HEK293 (cell line): ENCODE measurements around the gene C16orf95.

Source experiments
- CTCF ChIA-PET: fragments of 350-600 bp; formaldehyde crosslinking; extraction: SDS; loops from one replicate; lab custom pipeline; 2021; ENCODE audit warnings: antibody characterized with exemption; lab: Yijun Ruan, JAX
- POLR2A ChIA-PET: fragments of 300-600 bp; formaldehyde crosslinking; extraction: SDS; loops from one replicate; lab custom pipeline; 2020; ENCODE audit warnings: antibody characterized with exemption, inconsistent platforms; lab: Yijun Ruan, JAX
- H3K27ac ChIP-seq: fragments of 200-500 bp; sonication (Bioruptor generic); 2 replicates; pipeline ENCODE4 v1.5.1; 2014; ENCODE audit warnings: low read depth, low read length, control low read depth, inconsistent platforms; ENCODE audit errors: extremely low read depth
- H3K36me3 ChIP-seq, 2 experiments: fragments of 200-500 bp in 1 of 2; sonication (Bioruptor generic) in 1 of 2; 1 replicate in 1 of 2; 2 replicates in 1 of 2; pipeline ENCODE4 v1.5.1; 2014 to 2017; ENCODE audit warnings: inconsistent platforms in 2 of 2, low read length in 2 of 2; ENCODE audit not compliant: control insufficient read depth in 2 of 2, insufficient read depth in 1 of 2
- H3K4me1 ChIP-seq: fragments of 200-500 bp; sonication (Bioruptor generic); 2 replicates; pipeline ENCODE4 v1.5.1; 2014; ENCODE audit warnings: mild to moderate bottlenecking, low read length, inconsistent platforms; ENCODE audit not compliant: control insufficient read depth, insufficient read depth
- H3K4me3 ChIP-seq: 2 replicates; pipeline ENCODE4 v1.5.1; 2011; ENCODE audit warnings: low read depth, mild to moderate bottlenecking, control low read depth, low read length, moderate library complexity
- H3K9me3 ChIP-seq: fragments of 200-500 bp; sonication (Bioruptor generic); 2 replicates; pipeline ENCODE4 v1.5.1; 2014; ENCODE audit warnings: low read depth, low read length, inconsistent platforms; ENCODE audit not compliant: control insufficient read depth, insufficient read depth
- EGR2 ChIP-seq: fragments of 450-650 bp; formaldehyde crosslinking; IDR thresholded peaks from 2 replicates; pipeline ENCODE4 v1.5.1; 2016; ENCODE audit warnings: low read depth, missing biosample characterization, missing genetic modification characterization
- FEZF1 ChIP-seq: fragments of 450-650 bp; formaldehyde crosslinking; IDR thresholded peaks from 2 replicates; pipeline ENCODE4 v1.5.1; 2016; ENCODE audit warnings: missing biosample characterization, missing genetic modification characterization
- GFI1B ChIP-seq: fragments of 450-650 bp; formaldehyde crosslinking; IDR thresholded peaks from 2 replicates; pipeline ENCODE4 v1.5.1; 2016; ENCODE audit warnings: missing biosample characterization, missing genetic modification characterization
- HOXA7 ChIP-seq: sonication (generic); formaldehyde crosslinking; IDR thresholded peaks from 2 replicates; pipeline ENCODE4 v1.8.1; 2022; ENCODE audit warnings: missing genetic modification reagents, borderline replicate concordance
- KLF9 ChIP-seq: fragments of 450-650 bp; formaldehyde crosslinking; IDR thresholded peaks from 2 replicates; pipeline ENCODE4 v1.5.1; 2016; ENCODE audit warnings: missing biosample characterization, missing genetic modification characterization, low read depth
- PRDM4 ChIP-seq: fragments of 450-650 bp; formaldehyde crosslinking; IDR thresholded peaks from 2 replicates; pipeline ENCODE4 v1.5.1; 2017; ENCODE audit warnings: missing biosample characterization, missing genetic modification characterization
- SETDB1 ChIP-seq: IDR thresholded peaks from one replicate; pipeline ENCODE4 v1.6.1; 2017; ENCODE audit warnings: mild to moderate bottlenecking, low read length, moderate library complexity, mixed read lengths; ENCODE audit not compliant: insufficient read length
- ZBTB7A ChIP-seq: fragments of 450-650 bp; formaldehyde crosslinking; IDR thresholded peaks from 2 replicates; pipeline ENCODE4 v1.5.1; 2016; ENCODE audit warnings: low read depth, missing biosample characterization, missing genetic modification characterization
- ZNF18 ChIP-seq: fragments of 450-650 bp; formaldehyde crosslinking; IDR thresholded peaks from 2 replicates; pipeline ENCODE4 v1.5.1; 2016; ENCODE audit warnings: missing biosample characterization, missing genetic modification characterization
- ZNF341 ChIP-seq: fragments of 450-650 bp; formaldehyde crosslinking; IDR thresholded peaks from 2 replicates; pipeline ENCODE4; 2016; ENCODE audit warnings: low read depth, missing biosample characterization, missing genetic modification characterization
- ZNF354C ChIP-seq: fragments of 450-650 bp; formaldehyde crosslinking; IDR thresholded peaks from 2 replicates; pipeline ENCODE4 v1.5.1; 2016; ENCODE audit warnings: missing biosample characterization, missing genetic modification characterization, low read depth, borderline replicate concordance
- ZNF423 ChIP-seq: fragments of 450-650 bp; formaldehyde crosslinking; IDR thresholded peaks from 2 replicates; pipeline ENCODE4 v1.5.1; 2016; ENCODE audit warnings: missing biosample characterization, missing genetic modification characterization
- ZNF677 ChIP-seq: fragments of 450-650 bp; IDR thresholded peaks from 2 replicates; pipeline ENCODE4 v1.5.0; 2018; ENCODE audit warnings: missing biosample characterization, mild to moderate bottlenecking, missing genetic modification characterization, moderate library complexity
- ZNF768 ChIP-seq: fragments of 450-650 bp; formaldehyde crosslinking; IDR thresholded peaks from 2 replicates; pipeline ENCODE4 v1.5.1; 2018; ENCODE audit warnings: missing biosample characterization, mild to moderate bottlenecking, missing genetic modification characterization
- ZSCAN23 ChIP-seq: fragments of 450-650 bp; formaldehyde crosslinking; IDR thresholded peaks from 2 replicates; pipeline ENCODE4 v1.5.1; 2016; ENCODE audit warnings: missing biosample characterization, missing genetic modification characterization
- TF ChIP-seq, protein P1 (sequence below): fragments of 450-650 bp; formaldehyde crosslinking; IDR thresholded peaks from 2 replicates; pipeline ENCODE4 v1.5.1; 2016; ENCODE audit warnings: missing biosample characterization, missing genetic modification characterization
- TF ChIP-seq, protein P2 (sequence below): fragments of 450-650 bp; formaldehyde crosslinking; IDR thresholded peaks from 2 replicates; pipeline ENCODE4 v1.5.1; 2016; ENCODE audit warnings: missing biosample characterization, missing genetic modification characterization
- TF ChIP-seq, protein P3 (sequence below): fragments of 450-650 bp; formaldehyde crosslinking; IDR thresholded peaks from 2 replicates; pipeline ENCODE4 v1.5.1; 2016; ENCODE audit warnings: missing biosample characterization, missing genetic modification characterization
- TF ChIP-seq, protein P4 (sequence below): fragments of 450-650 bp; formaldehyde crosslinking; IDR thresholded peaks from 2 replicates; pipeline ENCODE4 v1.5.1; 2016; ENCODE audit warnings: missing biosample characterization, missing genetic modification characterization

C16orf95 gene

GRCh38 chr16:87311387-87311786 is 5.8 kb downstream of the C16orf95 start:
- ChIA-PET CTCF (interaction anchor here (1.6 kb wide), 1 partner anchor 14 kb away, joined by 6 read pairs; no protein-coding TSS in a partner anchor), POLR2A (no interaction called here)
- Histone ChIP-seq H3K9me3 (no peaks in the 10 kb centered on the region), H3K4me1 (no peaks in the 10 kb centered on the region), H3K36me3 (peaks cover 0 to 5% of the 10 kb centered on the region in 2 experiments; a peak in 1 of 3 replicates), H3K27ac (no peak overlapping the region), H3K4me3 (no peak overlapping the region)
- TF ChIP-seq, protein P1, sequence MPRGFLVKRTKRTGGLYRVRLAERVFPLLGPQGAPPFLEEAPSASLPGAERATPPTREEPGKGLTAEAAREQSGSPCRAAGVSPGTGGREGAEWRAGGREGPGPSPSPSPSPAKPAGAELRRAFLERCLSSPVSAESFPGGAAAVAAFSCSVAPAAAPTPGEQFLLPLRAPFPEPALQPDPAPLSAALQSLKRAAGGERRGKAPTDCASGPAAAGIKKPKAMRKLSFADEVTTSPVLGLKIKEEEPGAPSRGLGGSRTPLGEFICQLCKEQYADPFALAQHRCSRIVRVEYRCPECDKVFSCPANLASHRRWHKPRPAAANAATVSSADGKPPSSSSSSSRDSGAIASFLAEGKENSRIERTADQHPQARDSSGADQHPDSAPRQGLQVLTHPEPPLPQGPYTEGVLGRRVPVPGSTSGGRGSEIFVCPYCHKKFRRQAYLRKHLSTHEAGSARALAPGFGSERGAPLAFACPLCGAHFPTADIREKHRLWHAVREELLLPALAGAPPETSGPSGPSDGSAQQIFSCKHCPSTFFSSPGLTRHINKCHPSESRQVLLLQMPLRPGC = no peak
- TF ChIP-seq GFI1B (tag by site-specific recombination) = no peak
- TF ChIP-seq KLF9 (tag by site-specific recombination) = no peak
- no peak for TF ChIP-seq PRDM4 (tag by site-specific recombination)
- TF ChIP-seq ZNF341 (tag by site-specific recombination) = no peak
- TF ChIP-seq ZBTB7A (tag by site-specific recombination) = no peak

DNA sequence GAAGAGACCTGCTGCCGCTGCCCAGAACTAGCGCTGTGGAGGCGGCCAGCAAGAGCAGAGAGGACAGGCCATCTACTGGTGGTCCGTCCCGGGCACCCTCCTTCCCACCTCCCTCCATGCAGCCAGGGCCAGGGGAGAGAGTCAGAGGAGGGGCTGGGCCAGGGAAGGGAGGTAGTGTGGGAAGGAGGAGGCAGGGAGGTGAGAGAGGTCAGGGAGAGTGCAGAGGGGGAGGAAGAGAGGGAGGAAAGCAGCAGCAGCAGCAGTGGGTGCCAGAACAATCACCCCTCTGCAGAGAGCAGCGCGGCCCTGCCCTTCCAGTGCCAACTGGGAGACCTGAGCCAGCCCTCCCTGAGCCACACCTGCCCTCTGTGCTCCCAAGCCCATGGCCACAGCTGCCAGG is 6.6 kb downstream of the C16orf95 start:
- Histone ChIP-seq H3K27ac (no peak overlapping the region), H3K36me3 (peaks cover 0 to 5% of the 10 kb centered on the region in 2 experiments; a peak in 1 of 3 replicates), H3K4me1 (no peaks in the 10 kb centered on the region)
- POLR2A ChIA-PET = no interaction called here
- CTCF ChIA-PET = no interaction called here
- TF ChIP-seq FEZF1 = no peak
- TF ChIP-seq, protein P2, sequence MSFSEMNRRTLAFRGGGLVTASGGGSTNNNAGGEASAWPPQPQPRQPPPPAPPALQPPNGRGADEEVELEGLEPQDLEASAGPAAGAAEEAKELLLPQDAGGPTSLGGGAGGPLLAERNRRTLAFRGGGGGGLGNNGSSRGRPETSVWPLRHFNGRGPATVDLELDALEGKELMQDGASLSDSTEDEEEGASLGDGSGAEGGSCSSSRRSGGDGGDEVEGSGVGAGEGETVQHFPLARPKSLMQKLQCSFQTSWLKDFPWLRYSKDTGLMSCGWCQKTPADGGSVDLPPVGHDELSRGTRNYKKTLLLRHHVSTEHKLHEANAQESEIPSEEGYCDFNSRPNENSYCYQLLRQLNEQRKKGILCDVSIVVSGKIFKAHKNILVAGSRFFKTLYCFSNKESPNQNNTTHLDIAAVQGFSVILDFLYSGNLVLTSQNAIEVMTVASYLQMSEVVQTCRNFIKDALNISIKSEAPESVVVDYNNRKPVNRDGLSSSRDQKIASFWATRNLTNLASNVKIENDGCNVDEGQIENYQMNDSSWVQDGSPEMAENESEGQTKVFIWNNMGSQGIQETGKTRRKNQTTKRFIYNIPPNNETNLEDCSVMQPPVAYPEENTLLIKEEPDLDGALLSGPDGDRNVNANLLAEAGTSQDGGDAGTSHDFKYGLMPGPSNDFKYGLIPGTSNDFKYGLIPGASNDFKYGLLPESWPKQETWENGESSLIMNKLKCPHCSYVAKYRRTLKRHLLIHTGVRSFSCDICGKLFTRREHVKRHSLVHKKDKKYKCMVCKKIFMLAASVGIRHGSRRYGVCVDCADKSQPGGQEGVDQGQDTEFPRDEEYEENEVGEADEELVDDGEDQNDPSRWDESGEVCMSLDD = no peak
- TF ChIP-seq EGR2 = 0 out of 2 replicates have a peak, but pooled peaks have one; percentile 54
- TF ChIP-seq, protein P3, sequence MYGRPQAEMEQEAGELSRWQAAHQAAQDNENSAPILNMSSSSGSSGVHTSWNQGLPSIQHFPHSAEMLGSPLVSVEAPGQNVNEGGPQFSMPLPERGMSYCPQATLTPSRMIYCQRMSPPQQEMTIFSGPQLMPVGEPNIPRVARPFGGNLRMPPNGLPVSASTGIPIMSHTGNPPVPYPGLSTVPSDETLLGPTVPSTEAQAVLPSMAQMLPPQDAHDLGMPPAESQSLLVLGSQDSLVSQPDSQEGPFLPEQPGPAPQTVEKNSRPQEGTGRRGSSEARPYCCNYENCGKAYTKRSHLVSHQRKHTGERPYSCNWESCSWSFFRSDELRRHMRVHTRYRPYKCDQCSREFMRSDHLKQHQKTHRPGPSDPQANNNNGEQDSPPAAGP (tag by site-specific recombination) = no peak
- TF ChIP-seq, all 188 proteins: peak for 1
- no peak overlapping the region for H3K4me3 ChIP-seq
- H3K9me3 ChIP-seq = no peaks in the 10 kb centered on the region

- no peaks in the 10 kb centered on the region for H3K4me1 ChIP-seq
- no peak overlapping the region for H3K27ac ChIP-seq
- H3K4me3 ChIP-seq = no peak overlapping the region
- H3K9me3 ChIP-seq = no peaks in the 10 kb centered on the region
- CTCF ChIA-PET = interaction anchor here (0.9 kb wide), 1 partner anchor 12 kb away, joined by 3 read pairs; no protein-coding TSS in a partner anchor
- POLR2A ChIA-PET = no interaction called here
- peaks cover 0 to 5% of the 10 kb centered on the region in 2 experiments; a peak in 1 of 3 replicates for H3K36me3 ChIP-seq
- TF ChIP-seq ZNF423 (tag by site-specific recombination) (no peak), ZNF677 (tag by site-specific recombination) (no peak), ZNF354C (tag by site-specific recombination) (no peak), SETDB1 (no peak), ZNF768 (tag by site-specific recombination) (no peak), HOXA7 (no peak), ZNF18 (tag by site-specific recombination) (no peak), ZSCAN23 (tag by site-specific recombination) (no peak)
- TF ChIP-seq, protein P4, sequence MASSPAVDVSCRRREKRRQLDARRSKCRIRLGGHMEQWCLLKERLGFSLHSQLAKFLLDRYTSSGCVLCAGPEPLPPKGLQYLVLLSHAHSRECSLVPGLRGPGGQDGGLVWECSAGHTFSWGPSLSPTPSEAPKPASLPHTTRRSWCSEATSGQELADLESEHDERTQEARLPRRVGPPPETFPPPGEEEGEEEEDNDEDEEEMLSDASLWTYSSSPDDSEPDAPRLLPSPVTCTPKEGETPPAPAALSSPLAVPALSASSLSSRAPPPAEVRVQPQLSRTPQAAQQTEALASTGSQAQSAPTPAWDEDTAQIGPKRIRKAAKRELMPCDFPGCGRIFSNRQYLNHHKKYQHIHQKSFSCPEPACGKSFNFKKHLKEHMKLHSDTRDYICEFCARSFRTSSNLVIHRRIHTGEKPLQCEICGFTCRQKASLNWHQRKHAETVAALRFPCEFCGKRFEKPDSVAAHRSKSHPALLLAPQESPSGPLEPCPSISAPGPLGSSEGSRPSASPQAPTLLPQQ = no peak
These were observed 7.3 kb downstream of the C16orf95 start for GRCh38 chr16:87309620-87310525.
